ENCODE measurements around the gene CGB8. TPM values are rescaled to one million over a fixed set of nuclear protein-coding genes. Genes with fewer than 3 reads are reported as not detected.

CGB8 gene
- total and polyA plus RNA-seq, 2 experiments from 2014 or later = not detected

DNA sequence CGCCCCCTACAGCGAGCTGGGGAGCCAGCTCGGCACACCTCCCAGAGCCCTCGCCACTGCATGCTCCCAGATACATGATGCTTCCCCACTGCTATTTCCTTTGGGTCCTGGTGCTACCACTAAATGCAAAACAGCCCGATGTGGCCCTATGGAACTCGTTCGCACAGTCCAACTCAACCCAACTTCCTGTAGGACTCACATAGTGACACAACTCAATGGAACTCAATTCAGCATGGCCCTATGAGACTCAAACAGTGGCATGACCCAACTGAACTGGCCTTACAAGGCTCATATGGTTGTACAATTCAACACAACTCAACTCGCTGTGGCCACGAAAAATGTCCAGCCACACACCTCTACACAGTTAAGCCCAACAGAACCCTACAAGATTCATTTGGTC is 20.1 kb upstream of the CGB8 start (continued):
- TF ChIP-seq, protein P1, sequence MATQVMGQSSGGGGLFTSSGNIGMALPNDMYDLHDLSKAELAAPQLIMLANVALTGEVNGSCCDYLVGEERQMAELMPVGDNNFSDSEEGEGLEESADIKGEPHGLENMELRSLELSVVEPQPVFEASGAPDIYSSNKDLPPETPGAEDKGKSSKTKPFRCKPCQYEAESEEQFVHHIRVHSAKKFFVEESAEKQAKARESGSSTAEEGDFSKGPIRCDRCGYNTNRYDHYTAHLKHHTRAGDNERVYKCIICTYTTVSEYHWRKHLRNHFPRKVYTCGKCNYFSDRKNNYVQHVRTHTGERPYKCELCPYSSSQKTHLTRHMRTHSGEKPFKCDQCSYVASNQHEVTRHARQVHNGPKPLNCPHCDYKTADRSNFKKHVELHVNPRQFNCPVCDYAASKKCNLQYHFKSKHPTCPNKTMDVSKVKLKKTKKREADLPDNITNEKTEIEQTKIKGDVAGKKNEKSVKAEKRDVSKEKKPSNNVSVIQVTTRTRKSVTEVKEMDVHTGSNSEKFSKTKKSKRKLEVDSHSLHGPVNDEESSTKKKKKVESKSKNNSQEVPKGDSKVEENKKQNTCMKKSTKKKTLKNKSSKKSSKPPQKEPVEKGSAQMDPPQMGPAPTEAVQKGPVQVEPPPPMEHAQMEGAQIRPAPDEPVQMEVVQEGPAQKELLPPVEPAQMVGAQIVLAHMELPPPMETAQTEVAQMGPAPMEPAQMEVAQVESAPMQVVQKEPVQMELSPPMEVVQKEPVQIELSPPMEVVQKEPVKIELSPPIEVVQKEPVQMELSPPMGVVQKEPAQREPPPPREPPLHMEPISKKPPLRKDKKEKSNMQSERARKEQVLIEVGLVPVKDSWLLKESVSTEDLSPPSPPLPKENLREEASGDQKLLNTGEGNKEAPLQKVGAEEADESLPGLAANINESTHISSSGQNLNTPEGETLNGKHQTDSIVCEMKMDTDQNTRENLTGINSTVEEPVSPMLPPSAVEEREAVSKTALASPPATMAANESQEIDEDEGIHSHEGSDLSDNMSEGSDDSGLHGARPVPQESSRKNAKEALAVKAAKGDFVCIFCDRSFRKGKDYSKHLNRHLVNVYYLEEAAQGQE (IDR thresholded peaks at IDR 0.05; ENCODE audit: unreplicated experiment) = no peak
- TF ChIP-seq JUNB (IDR thresholded peaks at IDR 0.05; ENCODE audit: unreplicated experiment) (no peak), STAT1 (IDR thresholded peaks at IDR 0.05; ENCODE audit: unreplicated experiment) (no peak), EZH2 (IDR thresholded peaks at IDR 0.05; ENCODE audit: low read depth, unreplicated experiment) (no peak), EZH2phosphoT487 (IDR thresholded peaks at IDR 0.05; ENCODE audit: unreplicated experiment) (no peak)

DNA sequence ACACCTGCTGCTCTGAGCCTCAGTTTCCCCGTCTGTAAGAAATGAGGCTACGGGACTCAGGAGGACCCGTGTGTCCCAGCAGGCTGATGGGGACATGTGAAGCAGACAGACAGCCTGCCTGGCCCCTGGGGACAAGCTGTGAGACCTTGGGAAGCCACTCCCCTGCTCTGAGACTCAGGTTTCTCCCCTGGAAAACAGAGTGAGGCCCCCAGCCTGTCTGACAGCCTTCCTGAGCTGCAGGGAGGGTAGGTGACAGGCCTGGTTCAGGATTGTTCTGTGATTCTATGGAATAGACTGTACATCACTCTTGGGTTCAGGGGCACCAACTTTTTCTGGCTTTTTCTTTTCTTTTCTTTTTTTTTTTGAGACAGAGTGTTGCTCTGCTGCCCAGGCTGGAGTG is 18.6 kb upstream of the CGB8 start:
- Mint-ChIP-seq H3K4me3 (no peak overlapping the region), H3K9me3 (peaks cover 20% of the 10 kb centered on the region), H3K4me1 (peaks cover 36% of the 10 kb centered on the region), H3K27me3 (ENCODE audit: insufficient read depth, low read depth, poor library complexity) (peaks cover 57% of the 10 kb centered on the region), H3K27ac (no peak overlapping the region), H3K36me3 (ENCODE audit: low read depth) (peaks cover 7% of the 10 kb centered on the region)
- Histone ChIP-seq H3F3A (replicated peaks; ENCODE audit: low read depth) (no peaks in the 10 kb centered on the region), H3K27me3 (ENCODE audit: insufficient read depth) (peaks cover 71% of the 10 kb centered on the region), H3K4me2 (no peak overlapping the region), H2AFZ (no peak overlapping the region), H3K4me1 (ENCODE audit: insufficient read depth) (peaks cover 34% of the 10 kb centered on the region), H3K36me3 (ENCODE audit: insufficient read depth) (no peaks in the 10 kb centered on the region), H4K20me1 (replicated peaks; ENCODE audit: insufficient read depth) (no peaks in the 10 kb centered on the region), H3K79me2 (replicated peaks; ENCODE audit: insufficient read depth) (no peaks in the 10 kb centered on the region), H3K4me3 (no peak overlapping the region), H3K9me2 (ENCODE audit: insufficient read depth) (0 out of 2 replicates have a peak, but pooled peaks cover 6% of the 10 kb centered on the region), H3K27ac (ENCODE audit: low read depth) (no peak overlapping the region)
- ATAC-seq (no peak), DNase-seq (ENCODE audit: low spot score) (no peak)
- TF ChIP-seq CREB1 (CRISPR knock-in tag; IDR thresholded peaks at IDR 0.05; ENCODE audit: low read depth) (no peak), ZNF114 (CRISPR knock-in tag; IDR thresholded peaks at IDR 0.05) (no peak), EZH2 (IDR thresholded peaks at IDR 0.05; ENCODE audit: low read depth, unreplicated experiment) (no peak), NANOG (IDR thresholded peaks at IDR 0.05; ENCODE audit: borderline replicate concordance) (no peak), EZH2phosphoT487 (IDR thresholded peaks at IDR 0.05; ENCODE audit: unreplicated experiment) (no peak), ZNF331 (CRISPR knock-in tag; IDR thresholded peaks at IDR 0.05; ENCODE audit: low read depth) (no peak), STAT1 (IDR thresholded peaks at IDR 0.05; ENCODE audit: unreplicated experiment) (no peak), JUNB (IDR thresholded peaks at IDR 0.05; ENCODE audit: unreplicated experiment) (no peak)
- TF ChIP-seq, protein P2, sequence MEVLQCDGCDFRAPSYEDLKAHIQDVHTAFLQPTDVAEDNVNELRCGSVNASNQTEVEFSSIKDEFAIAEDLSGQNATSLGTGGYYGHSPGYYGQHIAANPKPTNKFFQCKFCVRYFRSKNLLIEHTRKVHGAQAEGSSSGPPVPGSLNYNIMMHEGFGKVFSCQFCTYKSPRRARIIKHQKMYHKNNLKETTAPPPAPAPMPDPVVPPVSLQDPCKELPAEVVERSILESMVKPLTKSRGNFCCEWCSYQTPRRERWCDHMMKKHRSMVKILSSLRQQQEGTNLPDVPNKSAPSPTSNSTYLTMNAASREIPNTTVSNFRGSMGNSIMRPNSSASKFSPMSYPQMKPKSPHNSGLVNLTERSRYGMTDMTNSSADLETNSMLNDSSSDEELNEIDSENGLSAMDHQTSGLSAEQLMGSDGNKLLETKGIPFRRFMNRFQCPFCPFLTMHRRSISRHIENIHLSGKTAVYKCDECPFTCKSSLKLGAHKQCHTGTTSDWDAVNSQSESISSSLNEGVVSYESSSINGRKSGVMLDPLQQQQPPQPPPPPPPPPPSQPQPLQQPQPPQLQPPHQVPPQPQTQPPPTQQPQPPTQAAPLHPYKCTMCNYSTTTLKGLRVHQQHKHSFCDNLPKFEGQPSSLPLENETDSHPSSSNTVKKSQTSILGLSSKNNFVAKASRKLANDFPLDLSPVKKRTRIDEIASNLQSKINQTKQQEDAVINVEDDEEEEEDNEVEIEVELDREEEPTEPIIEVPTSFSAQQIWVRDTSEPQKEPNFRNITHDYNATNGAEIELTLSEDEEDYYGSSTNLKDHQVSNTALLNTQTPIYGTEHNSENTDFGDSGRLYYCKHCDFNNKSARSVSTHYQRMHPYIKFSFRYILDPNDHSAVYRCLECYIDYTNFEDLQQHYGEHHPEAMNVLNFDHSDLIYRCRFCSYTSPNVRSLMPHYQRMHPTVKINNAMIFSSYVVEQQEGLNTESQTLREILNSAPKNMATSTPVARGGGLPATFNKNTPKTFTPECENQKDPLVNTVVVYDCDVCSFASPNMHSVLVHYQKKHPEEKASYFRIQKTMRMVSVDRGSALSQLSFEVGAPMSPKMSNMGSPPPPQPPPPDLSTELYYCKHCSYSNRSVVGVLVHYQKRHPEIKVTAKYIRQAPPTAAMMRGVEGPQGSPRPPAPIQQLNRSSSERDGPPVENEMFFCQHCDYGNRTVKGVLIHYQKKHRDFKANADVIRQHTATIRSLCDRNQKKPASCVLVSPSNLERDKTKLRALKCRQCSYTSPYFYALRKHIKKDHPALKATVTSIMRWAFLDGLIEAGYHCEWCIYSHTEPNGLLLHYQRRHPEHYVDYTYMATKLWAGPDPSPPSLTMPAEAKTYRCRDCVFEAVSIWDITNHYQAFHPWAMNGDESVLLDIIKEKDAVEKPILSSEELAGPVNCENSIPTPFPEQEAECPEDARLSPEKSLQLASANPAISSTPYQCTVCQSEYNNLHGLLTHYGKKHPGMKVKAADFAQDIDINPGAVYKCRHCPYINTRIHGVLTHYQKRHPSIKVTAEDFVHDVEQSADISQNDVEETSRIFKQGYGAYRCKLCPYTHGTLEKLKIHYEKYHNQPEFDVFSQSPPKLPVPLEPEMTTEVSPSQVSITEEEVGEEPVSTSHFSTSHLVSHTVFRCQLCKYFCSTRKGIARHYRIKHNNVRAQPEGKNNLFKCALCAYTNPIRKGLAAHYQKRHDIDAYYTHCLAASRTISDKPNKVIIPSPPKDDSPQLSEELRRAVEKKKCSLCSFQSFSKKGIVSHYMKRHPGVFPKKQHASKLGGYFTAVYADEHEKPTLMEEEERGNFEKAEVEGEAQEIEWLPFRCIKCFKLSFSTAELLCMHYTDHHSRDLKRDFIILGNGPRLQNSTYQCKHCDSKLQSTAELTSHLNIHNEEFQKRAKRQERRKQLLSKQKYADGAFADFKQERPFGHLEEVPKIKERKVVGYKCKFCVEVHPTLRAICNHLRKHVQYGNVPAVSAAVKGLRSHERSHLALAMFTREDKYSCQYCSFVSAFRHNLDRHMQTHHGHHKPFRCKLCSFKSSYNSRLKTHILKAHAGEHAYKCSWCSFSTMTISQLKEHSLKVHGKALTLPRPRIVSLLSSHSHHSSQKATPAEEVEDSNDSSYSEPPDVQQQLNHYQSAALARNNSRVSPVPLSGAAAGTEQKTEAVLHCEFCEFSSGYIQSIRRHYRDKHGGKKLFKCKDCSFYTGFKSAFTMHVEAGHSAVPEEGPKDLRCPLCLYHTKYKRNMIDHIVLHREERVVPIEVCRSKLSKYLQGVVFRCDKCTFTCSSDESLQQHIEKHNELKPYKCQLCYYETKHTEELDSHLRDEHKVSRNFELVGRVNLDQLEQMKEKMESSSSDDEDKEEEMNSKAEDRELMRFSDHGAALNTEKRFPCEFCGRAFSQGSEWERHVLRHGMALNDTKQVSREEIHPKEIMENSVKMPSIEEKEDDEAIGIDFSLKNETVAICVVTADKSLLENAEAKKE (CRISPR knock-in tag; IDR thresholded peaks at IDR 0.05) = no peak
- TF ChIP-seq, protein P1 (IDR thresholded peaks at IDR 0.05; ENCODE audit: unreplicated experiment) = no peak
